ENCODE results near the gene SCLT1.

The SCLT1 gene

GRCh38 chr4:129064717-129065116 lies 28.6 kb downstream of the SCLT1 start:
- Mint-ChIP-seq H3K4me3 (no peak overlapping the region), H3K4me1 (no peaks in the 10 kb centered on the region), H3K36me3 (ENCODE audit: low read depth) (peaks cover 82% of the 10 kb centered on the region), H3K27me3 (ENCODE audit: low read depth, poor library complexity) (peaks cover 3% of the 10 kb centered on the region), H3K9me3 (peaks cover 83% of the 10 kb centered on the region), H3K27ac (no peak overlapping the region)
- no peak for DNase-seq
- no peak for TF ChIP-seq CTCF (IDR thresholded peaks at IDR 0.05)

- Mint-ChIP-seq H3K9me3 (peaks cover 82% of the 10 kb centered on the region), H3K27me3 (ENCODE audit: low read depth, poor library complexity) (peaks cover 3% of the 10 kb centered on the region), H3K4me1 (no peaks in the 10 kb centered on the region), H3K4me3 (no peak overlapping the region), H3K27ac (no peak overlapping the region), H3K36me3 (ENCODE audit: low read depth) (peaks cover 84% of the 10 kb centered on the region)
- TF ChIP-seq CTCF (IDR thresholded peaks at IDR 0.05): no peak
- no peak for DNase-seq
Observed at GRCh38 chr4:129063640-129064039, 29.7 kb downstream of the SCLT1 start.

- Mint-ChIP-seq H3K9me3 (peaks cover 83% of the 10 kb centered on the region), H3K36me3 (ENCODE audit: low read depth) (peaks cover 82% of the 10 kb centered on the region), H3K4me1 (no peaks in the 10 kb centered on the region), H3K4me3 (no peak overlapping the region), H3K27me3 (ENCODE audit: low read depth, poor library complexity) (peaks cover 3% of the 10 kb centered on the region), H3K27ac (no peak overlapping the region)
- TF ChIP-seq CTCF (IDR thresholded peaks at IDR 0.05): no peak
- DNase-seq: no peak
Observed at GRCh38 chr4:129062580-129062979, 30.8 kb downstream of the SCLT1 start.

- Mint-ChIP-seq H3K4me3 (no peak overlapping the region), H3K4me1 (no peaks in the 10 kb centered on the region), H3K27me3 (ENCODE audit: low read depth, poor library complexity) (peaks cover 3% of the 10 kb centered on the region), H3K27ac (no peak overlapping the region), H3K9me3 (peaks cover 99% of the 10 kb centered on the region), H3K36me3 (ENCODE audit: low read depth) (peaks cover 91% of the 10 kb centered on the region)
- no peak for DNase-seq
- no peak for TF ChIP-seq CTCF (IDR thresholded peaks at IDR 0.05)
Observed at GRCh38 chr4:129059028-129059427, 34.3 kb downstream of the SCLT1 start.

GRCh38 chr4:129046055-129046959 lies 47.0 kb downstream of the SCLT1 start:
- Mint-ChIP-seq H3K27me3 (ENCODE audit: low read depth, poor library complexity) (no peaks in the 10 kb centered on the region), H3K4me1 (no peaks in the 10 kb centered on the region), H3K4me3 (no peak overlapping the region), H3K27ac (no peak overlapping the region), H3K9me3 (peaks cover 29% of the 10 kb centered on the region), H3K36me3 (ENCODE audit: low read depth) (peaks cover 28% of the 10 kb centered on the region)
- no peak for DNase-seq
- no peak for TF ChIP-seq CTCF (IDR thresholded peaks at IDR 0.05)

- H3K36me3 Mint-ChIP-seq (ENCODE audit: low read depth): peaks cover 16% of the 10 kb centered on the region
- TF ChIP-seq CTCF (IDR thresholded peaks at IDR 0.05): no peak
- H3K4me3 Mint-ChIP-seq: no peak overlapping the region
- H3K9me3 Mint-ChIP-seq: peaks cover 8% of the 10 kb centered on the region
- H3K4me1 Mint-ChIP-seq: no peaks in the 10 kb centered on the region
- H3K27me3 Mint-ChIP-seq (ENCODE audit: low read depth, poor library complexity): no peaks in the 10 kb centered on the region
- DNase-seq: no peak
- H3K27ac Mint-ChIP-seq: no peak overlapping the region
Observed at GRCh38 chr4:129043523-129043922, 49.8 kb downstream of the SCLT1 start.

Measured in nephron progenitor cell (in vitro differentiated cells).